Renal pelvis (tissue), 12 donors: ENCODE results near the gene VGLL2. TPM values are rescaled to one million over a fixed set of nuclear protein-coding genes. Genes with fewer than 3 reads are reported as not detected.
A peak's percentile ranks its signal among the peaks of the same experiment; 100 is the strongest.
"Not testable (repeated sequence)": the region's sequence is repeated elsewhere in the genome, so short reads cannot be mapped to it uniquely, and the experiment has no call there.

Experiments used
- DNase-seq: peaks from one replicate; pipeline ENCODE4 v3.0.0-alpha.2; 2013
- long read RNA-seq, 16 experiments: transcript quantifications; one replicate each; lab custom pipeline, GENCODE V29; 2026
- polyA plus RNA-seq, 3 donors: library from polyadenylated mRNA; unstranded; fragments of 120-200 nt; gene quantifications; one replicate each; pipeline ENCODE4 v1.2.1, GENCODE V29; 2013; ENCODE audit not compliant: insufficient read length in 3 of 3

Gene VGLL2, protein sequence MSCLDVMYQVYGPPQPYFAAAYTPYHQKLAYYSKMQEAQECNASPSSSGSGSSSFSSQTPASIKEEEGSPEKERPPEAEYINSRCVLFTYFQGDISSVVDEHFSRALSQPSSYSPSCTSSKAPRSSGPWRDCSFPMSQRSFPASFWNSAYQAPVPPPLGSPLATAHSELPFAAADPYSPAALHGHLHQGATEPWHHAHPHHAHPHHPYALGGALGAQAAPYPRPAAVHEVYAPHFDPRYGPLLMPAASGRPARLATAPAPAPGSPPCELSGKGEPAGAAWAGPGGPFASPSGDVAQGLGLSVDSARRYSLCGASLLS
- polyA plus RNA-seq, result not detected
- long read RNA-seq, donor 1, result 0 reads
- long read RNA-seq, donor 2, result 0 reads
- long read RNA-seq, donor 3, result 0 reads
- long read RNA-seq, donor 4, result 0 reads
- long read RNA-seq, donor 5, result 0 reads
- long read RNA-seq, donor 6, result 0 reads
- long read RNA-seq, donor 7, result 0 reads
- long read RNA-seq, donor 8, result 0 reads
- long read RNA-seq, donor 9, result 0 reads
- long read RNA-seq, donor 10, result 0 reads
- long read RNA-seq, donor 11, result 0 reads
- long read RNA-seq, donor 12, result 0 reads
- long read RNA-seq, donor 13, result 0 reads
- long read RNA-seq, donor 14, result 0 reads
- long read RNA-seq, donor 15, result 0 reads
- long read RNA-seq, donor 16, result 0 reads

DNA sequence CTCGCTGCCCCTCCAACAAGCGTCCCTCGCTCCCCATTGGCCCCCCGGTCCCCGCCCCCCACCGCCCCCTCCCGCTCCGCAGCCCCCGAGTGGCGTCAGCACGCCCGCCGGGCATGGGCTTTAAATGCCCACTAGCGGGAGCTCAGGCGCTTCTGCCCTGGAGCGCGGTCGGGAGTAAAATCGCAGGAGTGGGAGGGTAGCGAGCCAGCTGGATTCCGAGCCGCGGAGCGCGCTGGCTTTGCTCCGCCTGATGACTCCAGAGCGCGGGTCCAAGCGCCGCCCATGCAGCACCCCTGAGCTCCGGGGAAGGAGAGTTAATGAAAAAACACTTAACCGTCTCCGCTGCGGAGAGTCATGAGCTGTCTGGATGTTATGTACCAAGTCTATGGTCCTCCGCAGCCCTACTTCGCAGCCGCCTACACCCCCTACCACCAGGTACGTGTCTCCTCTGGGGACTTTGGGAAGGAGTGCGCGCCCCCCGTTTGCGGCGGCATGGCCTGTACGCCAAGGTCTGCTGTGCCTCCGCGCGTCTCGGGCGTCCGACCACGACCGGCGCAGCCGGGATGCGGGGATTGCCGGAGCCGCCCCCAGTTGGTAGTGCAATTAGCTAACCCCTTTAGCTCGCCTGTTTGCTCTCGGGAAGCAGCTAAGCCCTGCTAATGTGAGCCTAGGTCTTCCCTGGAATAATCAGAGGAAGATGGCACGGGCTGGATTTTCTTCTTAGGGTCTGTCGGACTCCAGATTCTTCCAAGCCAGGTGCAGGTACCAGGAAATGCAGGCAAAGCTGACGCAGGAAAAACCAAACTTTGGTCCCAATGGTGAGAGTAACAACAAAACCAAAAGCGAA lies at the start of gene VGLL2:
VGLL2 (plus strand) TSS at position 149 of the 847 bp plus-strand sequence; CDS start at position 355, 206 bp downstream.
- peak; percentile 68 for DNase-seq

- no peak for DNase-seq
Observed at GRCh38 chr6:117222861-117223260, 42.5 kb upstream of the VGLL2 start.

DNA sequence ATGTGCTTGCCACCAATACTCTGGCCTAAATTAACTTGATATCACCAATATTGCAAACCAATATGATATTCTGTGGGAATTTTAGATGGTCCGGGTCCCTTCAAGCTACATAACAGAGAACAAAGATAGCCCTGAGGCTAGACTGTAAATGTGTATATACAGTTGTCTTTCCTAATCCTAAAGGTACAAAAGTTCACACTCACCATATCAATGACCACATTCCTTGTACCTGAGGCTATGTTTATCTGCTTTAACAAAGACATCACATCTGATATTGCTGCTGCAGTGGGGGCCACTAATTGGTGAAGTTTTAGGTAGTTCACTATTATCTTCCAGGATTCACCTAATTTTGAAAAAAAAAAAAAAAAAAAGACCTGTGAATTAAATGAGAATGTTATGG lies 38.6 kb upstream of the VGLL2 start:
- DNase-seq, result no peak

DNA sequence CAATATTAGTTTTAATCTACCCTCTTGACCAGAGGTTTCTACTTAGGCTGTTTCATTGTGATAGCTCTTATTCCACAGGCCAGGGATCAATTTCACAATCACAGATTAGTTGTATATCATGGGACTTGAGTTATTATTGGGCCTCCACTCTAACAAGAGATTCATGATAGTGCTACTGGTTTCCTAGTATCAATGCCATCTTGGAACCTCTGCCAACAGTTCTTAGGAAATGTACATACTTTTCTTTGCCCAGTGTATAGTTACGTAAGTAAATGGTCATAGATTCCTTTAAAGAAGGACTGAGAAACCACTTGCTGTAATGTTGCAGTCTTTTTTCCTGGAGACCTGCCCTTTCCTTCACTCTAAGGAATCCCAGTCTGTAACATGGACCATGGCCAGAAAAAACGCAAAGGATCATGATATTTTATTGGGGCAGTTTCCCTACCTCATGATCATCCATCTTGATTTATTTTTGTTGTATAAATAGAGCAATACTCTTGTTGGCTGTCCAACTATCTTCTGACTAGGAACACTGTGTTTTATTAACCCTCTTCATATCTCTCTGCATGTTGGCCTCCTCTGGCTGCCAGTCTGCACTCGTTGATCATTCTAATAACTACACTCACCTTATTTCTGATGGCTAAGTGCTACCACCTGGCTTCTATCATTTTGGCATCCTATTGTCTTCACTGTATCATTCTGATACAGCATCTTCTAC lies 38.0 kb upstream of the VGLL2 start:
- DNase-seq, result no peak

- DNase-seq, result peak; percentile 11
Observed at GRCh38 chr6:117228202-117228601, 37.2 kb upstream of the VGLL2 start.

DNA sequence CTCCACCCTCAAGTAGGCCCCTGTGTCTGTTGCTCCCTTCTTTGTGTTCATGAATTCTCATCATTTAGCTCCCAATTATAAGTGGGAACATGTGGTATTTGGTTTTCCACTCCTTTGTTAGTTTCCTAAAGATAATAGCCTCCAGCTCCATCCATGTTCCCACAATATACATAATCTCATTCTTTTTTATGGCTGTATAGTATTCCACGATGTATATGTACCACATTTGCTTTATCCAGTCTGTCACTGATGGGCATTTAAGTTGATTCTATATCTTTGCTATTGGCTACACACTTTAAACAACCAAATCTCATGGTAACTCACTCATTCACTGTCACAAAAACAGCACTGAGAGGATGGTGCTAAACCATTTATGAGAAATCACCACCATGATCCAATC lies 35.5 kb upstream of the VGLL2 start:
- DNase-seq, result no peak

- no peak for DNase-seq
Observed at GRCh38 chr6:117231466-117231865, 33.9 kb upstream of the VGLL2 start.

DNA sequence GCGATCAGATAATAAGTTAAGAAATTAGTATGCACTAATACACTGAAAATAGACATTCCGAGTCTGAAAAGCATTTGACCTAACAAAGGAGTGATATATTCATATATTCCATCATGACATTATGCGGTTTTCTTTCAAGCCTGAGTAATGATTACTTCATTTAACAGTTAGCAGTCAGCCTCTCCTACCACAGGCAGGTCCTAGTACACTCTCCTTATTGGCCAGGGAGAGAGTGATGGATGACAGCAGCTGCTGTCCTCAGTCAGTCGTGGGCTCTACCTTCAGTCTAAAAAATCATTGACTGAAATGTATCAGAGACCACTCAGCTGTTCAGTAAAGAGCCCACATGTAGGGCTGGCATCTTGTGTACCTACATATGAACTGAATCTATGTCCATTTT lies 33.2 kb upstream of the VGLL2 start:
- DNase-seq, result no peak

GRCh38 chr6:117233145-117233544 lies 32.2 kb upstream of the VGLL2 start:
- DNase-seq, result no peak

DNA sequence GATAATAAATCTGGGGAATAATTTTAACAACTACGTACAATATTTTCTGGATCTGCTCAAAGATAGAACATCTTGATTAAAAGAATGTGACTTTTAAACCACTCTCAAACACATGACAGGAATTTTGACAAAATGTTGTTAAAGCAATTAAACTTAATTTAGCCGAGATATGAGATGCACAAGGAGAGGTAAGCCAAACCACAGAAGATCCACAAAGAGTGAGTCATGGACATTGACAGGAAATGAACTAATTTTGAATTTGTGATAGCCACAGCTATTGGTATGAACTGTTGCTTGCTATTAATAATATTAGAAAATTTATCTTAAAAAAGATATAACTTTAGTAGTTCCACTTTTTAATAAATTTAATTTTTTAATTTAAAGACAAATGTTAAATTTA lies 27.8 kb upstream of the VGLL2 start:
- DNase-seq, result no peak

DNA sequence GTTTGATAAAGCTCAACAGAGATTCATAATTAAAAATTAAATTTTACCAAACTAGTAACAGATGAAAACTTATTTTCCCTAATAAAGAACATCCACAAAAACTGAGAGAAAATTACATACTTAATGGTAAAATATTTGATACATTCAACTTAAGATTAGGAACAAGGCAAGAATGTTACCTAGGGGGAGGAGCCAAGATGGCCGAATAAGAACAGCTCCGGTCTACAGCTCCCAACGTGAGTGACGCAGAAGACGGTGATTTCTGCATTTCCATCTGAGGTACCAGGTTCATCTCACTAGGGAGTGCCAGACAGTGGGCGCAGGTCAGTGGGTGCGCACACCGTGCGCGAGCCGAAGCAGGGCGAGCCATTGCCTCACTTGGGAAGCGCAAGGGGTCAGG lies 20.8 kb upstream of the VGLL2 start:
- not testable (repeated sequence) for DNase-seq

DNA sequence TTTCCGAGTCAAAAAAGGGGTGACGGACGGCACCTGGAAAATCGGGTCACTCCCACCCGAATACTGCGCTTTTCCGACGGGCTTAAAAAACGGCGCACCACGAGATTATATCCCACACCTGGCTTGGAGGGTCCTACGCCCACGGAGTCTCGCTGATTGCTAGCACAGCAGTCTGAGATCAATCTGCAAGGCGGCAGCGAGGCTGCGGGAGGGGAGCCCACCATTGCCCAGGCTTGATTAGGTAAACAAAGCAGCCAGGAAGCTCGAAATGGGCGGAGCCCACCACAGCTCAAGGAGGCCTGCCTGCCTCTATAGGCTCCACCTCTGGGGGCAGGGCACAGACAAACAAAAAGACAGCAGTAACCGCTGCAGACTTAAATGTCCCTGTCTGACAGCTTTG lies 20.4 kb upstream of the VGLL2 start:
- DNase-seq, result not testable (repeated sequence)

- no peak for DNase-seq
Observed at GRCh38 chr6:117253785-117254184, 11.6 kb upstream of the VGLL2 start.

GRCh38 chr6:117262799-117263198 lies 2.6 kb upstream of the VGLL2 start:
- DNase-seq, result no peak

- no peak for DNase-seq
Observed at GRCh38 chr6:117263353-117263927, 1.9 kb upstream of the VGLL2 start.

- no peak for DNase-seq
Observed at GRCh38 chr6:117264369-117264691, 1.0 kb upstream of the VGLL2 start.

GRCh38 chr6:117264692-117265409 lies 507 bp upstream of the VGLL2 start:
- DNase-seq, result no peak

- DNase-seq, result no peak
Observed at GRCh38 chr6:117266257-117267053, 1.1 kb downstream of the VGLL2 start.

GRCh38 chr6:117267054-117267347 lies 1.6 kb downstream of the VGLL2 start:
- no peak for DNase-seq
